HEK293 (cell line): ENCODE results near the gene PNPLA3.
"Not testable (repeated sequence)": the region's sequence is repeated elsewhere in the genome, so short reads cannot be mapped to it uniquely, and the experiment has no call there.

Experiments
- KLF8 ChIP-seq: fragments of 450-650 bp; formaldehyde crosslinking; IDR thresholded peaks from 2 replicates; pipeline ENCODE4 v1.5.1; 2016; ENCODE audit warnings: missing biosample characterization, missing genetic modification characterization
- REST ChIP-seq: fragments of 450-650 bp; formaldehyde crosslinking; IDR thresholded peaks from 2 replicates; pipeline ENCODE4 v1.5.1; 2016; ENCODE audit warnings: missing biosample characterization, missing genetic modification characterization
- ZBTB1 ChIP-seq: fragments of 450-650 bp; formaldehyde crosslinking; IDR thresholded peaks from 2 replicates; pipeline ENCODE4 v1.5.1; 2016; ENCODE audit warnings: missing biosample characterization, missing genetic modification characterization
- ZNF16 ChIP-seq: fragments of 450-650 bp; formaldehyde crosslinking; IDR thresholded peaks from 2 replicates; pipeline ENCODE4 v1.5.1; 2016; ENCODE audit warnings: low read depth, missing biosample characterization, missing genetic modification characterization
- ZNF184 ChIP-seq: fragments of 450-650 bp; IDR thresholded peaks from 2 replicates; pipeline ENCODE4 v1.5.1; 2018; ENCODE audit warnings: missing biosample characterization, mild to moderate bottlenecking, missing genetic modification characterization
- ZNF302 ChIP-seq: fragments of 450-650 bp; formaldehyde crosslinking; IDR thresholded peaks from 2 replicates; pipeline ENCODE4 v1.5.1; 2016; ENCODE audit warnings: missing biosample characterization, missing genetic modification characterization, low read depth
- ZNF416 ChIP-seq: fragments of 450-650 bp; formaldehyde crosslinking; IDR thresholded peaks from 2 replicates; pipeline ENCODE4 v1.5.1; 2016; ENCODE audit warnings: missing biosample characterization, missing genetic modification characterization
- ZNF513 ChIP-seq: fragments of 450-650 bp; IDR thresholded peaks from 2 replicates; pipeline ENCODE4 v1.5.1; 2018; ENCODE audit warnings: missing biosample characterization, missing genetic modification characterization
- ZNF658 ChIP-seq: fragments of 450-650 bp; formaldehyde crosslinking; IDR thresholded peaks from 2 replicates; pipeline ENCODE4; 2016; ENCODE audit warnings: missing biosample characterization, missing genetic modification characterization
- ZNF677 ChIP-seq: fragments of 450-650 bp; IDR thresholded peaks from 2 replicates; pipeline ENCODE4 v1.5.0; 2018; ENCODE audit warnings: missing biosample characterization, mild to moderate bottlenecking, missing genetic modification characterization, moderate library complexity
- ZSCAN30 ChIP-seq: fragments of 450-650 bp; IDR thresholded peaks from 2 replicates; pipeline ENCODE4 v1.5.1; 2018; ENCODE audit warnings: missing biosample characterization, mild to moderate bottlenecking, missing genetic modification characterization, moderate library complexity
- TF ChIP-seq, protein P1 (sequence below): fragments of 450-650 bp; formaldehyde crosslinking; IDR thresholded peaks from 2 replicates; pipeline ENCODE4 v1.5.1; 2016; ENCODE audit warnings: missing biosample characterization, missing genetic modification characterization, low read depth
- TF ChIP-seq, protein P2 (sequence below): fragments of 450-650 bp; formaldehyde crosslinking; IDR thresholded peaks from 2 replicates; pipeline ENCODE4 v1.5.1; 2016; ENCODE audit warnings: missing biosample characterization, missing genetic modification characterization

DNA sequence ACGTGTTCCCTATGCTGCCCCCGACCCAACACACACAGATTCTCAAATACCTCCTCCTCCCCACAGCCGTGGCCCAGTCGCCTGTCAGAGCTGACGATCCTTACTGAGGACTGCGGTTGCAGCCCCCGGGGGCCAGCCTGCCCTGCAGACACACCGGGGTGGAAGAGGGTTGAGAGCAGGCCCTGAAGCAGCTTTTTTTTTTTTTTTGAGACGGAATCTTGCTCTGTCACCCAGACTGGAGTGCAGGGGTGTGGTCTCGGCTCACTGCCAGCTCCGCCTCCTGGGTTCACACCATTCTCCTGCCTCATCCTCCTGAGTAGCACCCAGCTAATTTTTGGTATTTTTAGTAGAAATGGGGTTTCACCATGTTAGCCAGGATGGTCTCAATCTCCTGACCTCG is 20.6 kb upstream of the PNPLA3 start:
- not testable (repeated sequence) for TF ChIP-seq ZNF184 (tag by site-specific recombination); ZNF513 (tag by site-specific recombination); ZNF416 (tag by site-specific recombination); ZSCAN30 (tag by site-specific recombination); KLF8 (tag by site-specific recombination); ZNF302 (tag by site-specific recombination); ZNF16 (tag by site-specific recombination); ZBTB1 (tag by site-specific recombination); ZNF658; REST; ZNF677 (tag by site-specific recombination)
- TF ChIP-seq, protein P1, sequence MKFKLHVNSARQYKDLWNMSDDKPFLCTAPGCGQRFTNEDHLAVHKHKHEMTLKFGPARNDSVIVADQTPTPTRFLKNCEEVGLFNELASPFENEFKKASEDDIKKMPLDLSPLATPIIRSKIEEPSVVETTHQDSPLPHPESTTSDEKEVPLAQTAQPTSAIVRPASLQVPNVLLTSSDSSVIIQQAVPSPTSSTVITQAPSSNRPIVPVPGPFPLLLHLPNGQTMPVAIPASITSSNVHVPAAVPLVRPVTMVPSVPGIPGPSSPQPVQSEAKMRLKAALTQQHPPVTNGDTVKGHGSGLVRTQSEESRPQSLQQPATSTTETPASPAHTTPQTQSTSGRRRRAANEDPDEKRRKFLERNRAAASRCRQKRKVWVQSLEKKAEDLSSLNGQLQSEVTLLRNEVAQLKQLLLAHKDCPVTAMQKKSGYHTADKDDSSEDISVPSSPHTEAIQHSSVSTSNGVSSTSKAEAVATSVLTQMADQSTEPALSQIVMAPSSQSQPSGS (tag by site-specific recombination) = not testable (repeated sequence)
- TF ChIP-seq, protein P2, sequence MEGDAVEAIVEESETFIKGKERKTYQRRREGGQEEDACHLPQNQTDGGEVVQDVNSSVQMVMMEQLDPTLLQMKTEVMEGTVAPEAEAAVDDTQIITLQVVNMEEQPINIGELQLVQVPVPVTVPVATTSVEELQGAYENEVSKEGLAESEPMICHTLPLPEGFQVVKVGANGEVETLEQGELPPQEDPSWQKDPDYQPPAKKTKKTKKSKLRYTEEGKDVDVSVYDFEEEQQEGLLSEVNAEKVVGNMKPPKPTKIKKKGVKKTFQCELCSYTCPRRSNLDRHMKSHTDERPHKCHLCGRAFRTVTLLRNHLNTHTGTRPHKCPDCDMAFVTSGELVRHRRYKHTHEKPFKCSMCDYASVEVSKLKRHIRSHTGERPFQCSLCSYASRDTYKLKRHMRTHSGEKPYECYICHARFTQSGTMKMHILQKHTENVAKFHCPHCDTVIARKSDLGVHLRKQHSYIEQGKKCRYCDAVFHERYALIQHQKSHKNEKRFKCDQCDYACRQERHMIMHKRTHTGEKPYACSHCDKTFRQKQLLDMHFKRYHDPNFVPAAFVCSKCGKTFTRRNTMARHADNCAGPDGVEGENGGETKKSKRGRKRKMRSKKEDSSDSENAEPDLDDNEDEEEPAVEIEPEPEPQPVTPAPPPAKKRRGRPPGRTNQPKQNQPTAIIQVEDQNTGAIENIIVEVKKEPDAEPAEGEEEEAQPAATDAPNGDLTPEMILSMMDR (tag by site-specific recombination) = not testable (repeated sequence)
